DMS53 (cell line): Measurements from ENCODE around the gene KDM6A.
"Not testable (repeated sequence)": the region's sequence is repeated elsewhere in the genome, so short reads cannot be mapped to it uniquely, and the experiment has no call there.

Experiments
- DNase-seq: peaks from one replicate; lab custom pipeline; 2025; lab: John Stamatoyannopoulos, UW

KDM6A gene

DNA sequence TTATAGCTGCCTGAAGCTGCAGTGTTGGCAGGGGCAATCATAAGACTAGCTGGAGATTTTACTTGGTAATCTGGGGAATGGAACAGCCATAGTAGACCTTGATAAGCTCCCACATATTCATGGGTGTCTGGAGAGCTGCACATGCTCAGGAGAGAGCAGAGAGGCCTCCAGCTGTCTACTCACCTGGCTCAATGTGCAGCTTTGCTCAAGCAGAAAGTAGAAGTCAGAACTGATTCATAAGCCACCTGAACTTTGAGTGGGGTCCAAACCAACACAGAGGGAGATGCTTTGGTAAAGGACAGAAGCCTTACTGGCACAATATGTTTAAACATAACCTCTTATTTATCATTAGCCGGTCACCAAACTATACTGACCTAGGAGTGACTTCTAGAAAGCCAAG, 54.4 kb downstream of the KDM6A start:
- no peak for DNase-seq

DNA sequence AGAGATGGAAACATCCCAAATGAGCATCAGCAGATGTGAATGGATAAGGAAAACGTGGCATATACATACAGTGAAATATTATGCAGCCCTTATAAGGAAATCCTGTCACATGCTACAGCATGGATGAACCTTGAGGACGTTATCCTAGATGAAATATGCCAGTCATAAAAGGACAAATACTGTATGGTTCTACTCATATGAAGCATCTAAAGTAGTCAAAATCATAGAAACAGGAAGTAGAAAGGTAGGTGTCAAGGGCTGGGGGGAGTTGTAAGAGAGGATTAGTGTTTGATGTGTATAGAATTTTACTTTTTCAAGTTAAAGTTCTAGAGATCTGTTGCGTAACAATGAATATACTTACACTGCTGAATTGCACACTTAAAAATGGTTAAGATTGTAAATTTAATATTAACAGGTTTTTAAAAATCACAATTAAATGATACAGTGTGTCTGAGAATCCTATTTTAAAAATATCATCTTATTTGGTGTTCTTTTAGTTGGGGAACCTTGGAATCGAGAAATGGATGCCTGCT, 58.5 kb downstream of the KDM6A start:
- DNase-seq: no peak

DNA sequence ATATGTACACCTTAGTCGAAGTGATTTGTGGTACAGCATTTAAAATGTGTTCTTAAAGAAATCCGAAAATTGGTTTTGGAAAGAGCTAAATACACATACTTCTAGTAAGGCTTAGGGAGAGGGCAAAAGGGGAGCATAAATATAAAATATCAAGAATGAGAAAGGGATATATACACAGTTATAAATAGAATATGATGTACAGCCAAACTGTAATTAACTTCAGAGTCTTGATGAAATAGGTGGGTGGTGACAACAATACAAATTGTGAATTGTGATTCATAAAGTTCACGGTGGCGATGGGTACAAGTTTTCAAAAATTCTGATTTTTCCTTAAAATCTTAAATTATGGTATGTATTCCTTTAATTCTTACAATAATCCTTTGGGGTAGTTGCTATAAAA, 62.2 kb downstream of the KDM6A start:
- no peak for DNase-seq

DNA sequence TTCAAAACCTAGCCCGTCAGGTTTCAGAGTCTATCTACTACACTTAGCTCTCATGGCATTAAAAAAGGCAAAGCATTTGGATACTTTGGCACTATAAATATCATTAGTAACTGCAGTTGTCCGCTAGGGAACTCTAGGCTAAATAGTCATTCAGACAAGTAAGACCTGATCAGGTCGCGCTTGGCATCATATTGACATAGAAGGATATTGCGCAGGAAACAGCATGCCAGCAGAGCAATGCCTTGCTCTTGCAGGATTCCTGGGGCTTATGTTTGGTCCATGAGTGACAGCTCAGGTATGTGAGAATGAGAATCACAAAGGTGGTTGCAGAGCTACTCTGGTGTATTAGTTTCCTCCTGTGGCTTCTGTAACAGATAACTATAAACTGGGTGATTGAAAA, 62.7 kb downstream of the KDM6A start:
- no peak for DNase-seq

DNA sequence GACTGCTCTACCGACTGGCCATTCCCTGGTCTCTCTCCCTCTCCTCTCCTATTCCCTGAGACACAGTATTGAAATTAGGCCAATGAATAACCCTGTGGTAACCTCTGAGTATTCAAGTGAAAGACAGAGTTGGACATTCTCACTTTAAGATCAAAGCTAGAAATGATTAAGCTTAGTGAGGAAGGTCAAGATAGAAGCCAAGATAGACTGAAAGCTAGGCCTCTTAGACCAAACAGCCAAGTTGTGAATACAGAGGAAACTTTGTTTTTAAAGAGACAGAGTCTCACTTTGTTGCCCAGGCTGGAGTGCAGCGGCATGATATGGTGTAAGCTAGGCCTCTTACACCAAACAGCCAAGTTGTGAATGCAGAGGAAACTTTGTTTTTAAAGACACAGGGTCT, 64.6 kb downstream of the KDM6A start:
- DNase-seq: no peak

DNA sequence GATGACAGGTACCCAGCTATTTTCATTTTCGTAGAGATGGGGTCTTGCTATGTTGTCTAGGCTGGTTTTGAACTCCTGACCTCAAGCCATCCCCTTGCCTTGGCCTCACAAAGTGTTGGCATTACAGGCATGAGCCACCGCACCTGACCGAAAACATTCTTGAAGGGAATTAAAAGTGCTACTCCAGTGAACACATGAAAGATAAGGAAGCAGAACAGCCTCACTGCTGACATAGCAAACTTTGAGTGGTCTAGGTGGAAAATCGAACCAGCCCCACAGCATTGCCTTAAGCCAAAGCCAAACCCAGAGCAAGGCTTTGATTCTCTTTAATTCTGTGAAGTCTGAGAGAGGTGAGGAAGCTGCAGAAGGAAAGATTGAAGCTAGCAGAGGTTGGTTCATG, 65.1 kb downstream of the KDM6A start:
- DNase-seq: no peak

DNA sequence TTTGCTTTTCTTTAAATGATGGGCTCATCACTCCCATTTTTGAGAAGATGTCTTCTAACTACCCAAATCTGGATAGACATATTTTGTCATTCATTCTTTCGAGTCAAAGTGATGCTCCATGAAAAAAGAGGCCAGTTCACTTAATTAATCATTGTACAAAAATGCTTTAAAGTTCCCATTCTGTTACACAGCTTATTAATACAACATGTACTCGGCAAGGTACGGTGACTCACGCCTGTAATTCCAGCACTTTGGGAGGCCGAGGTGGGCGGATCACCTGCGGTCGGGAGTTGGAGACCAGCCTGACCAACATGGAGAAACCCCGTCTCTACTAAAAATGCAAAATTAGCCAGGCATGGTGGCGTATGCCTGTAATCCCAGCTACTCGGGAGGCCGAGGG, 67.6 kb downstream of the KDM6A start:
- not testable (repeated sequence) for DNase-seq

DNA sequence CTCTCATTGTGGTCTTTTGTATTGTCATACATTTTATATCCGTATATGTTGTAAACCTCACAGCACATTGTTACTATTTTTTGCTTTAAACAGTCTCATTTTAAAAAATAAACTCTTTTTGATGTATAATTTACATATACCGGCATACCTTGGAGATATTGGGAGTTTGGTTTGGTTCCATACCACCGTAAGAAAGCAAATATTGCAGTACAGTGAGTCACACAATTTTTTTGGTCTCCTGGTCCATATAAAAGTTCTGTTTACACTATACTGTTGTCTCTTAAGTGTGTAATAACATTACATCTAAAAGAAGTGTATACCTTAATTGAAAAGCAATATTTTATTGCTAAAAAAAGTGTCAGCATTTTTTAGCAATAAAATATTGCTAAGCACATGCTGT, 70.0 kb downstream of the KDM6A start:
- DNase-seq: no peak

DNA sequence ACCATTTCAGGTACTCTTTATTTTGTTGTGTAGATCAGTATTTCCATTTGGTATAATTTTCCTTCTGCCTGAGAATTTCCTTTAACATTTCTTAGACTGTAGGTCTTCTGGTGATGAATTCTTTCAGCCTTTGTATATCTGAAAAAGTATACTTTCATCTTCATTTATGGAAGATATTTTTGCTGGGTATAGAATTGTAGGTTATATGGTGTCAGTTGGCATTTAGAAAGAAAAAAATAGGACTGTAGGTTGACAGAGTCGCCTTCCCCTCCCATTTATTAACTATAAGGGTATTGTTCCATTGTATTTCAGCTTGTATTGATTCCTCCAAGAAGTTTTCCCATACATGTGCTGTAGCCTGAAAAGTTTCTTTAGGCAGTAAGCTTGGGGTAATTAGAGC, 71.9 kb downstream of the KDM6A start:
- DNase-seq: no peak

DNA sequence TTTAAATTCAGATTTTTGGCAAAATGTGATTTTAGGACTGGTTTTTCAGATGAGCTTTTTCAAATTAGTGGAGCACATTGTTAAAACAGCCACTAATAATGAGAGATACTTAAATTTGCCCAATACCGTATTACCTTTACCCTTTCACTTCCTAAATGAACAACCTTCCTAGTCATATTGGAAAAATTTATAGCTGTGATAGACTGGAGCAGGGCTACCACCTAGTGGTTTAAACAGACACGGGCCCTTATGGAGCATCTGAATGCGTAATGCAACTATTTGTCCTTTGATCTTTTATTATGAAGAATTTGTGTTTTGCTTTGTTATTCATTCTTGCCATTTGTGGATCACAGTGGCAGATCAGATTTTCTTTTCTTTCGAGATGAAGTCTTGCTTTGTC, 72.7 kb downstream of the KDM6A start:
- DNase-seq: peak; percentile 51

DNA sequence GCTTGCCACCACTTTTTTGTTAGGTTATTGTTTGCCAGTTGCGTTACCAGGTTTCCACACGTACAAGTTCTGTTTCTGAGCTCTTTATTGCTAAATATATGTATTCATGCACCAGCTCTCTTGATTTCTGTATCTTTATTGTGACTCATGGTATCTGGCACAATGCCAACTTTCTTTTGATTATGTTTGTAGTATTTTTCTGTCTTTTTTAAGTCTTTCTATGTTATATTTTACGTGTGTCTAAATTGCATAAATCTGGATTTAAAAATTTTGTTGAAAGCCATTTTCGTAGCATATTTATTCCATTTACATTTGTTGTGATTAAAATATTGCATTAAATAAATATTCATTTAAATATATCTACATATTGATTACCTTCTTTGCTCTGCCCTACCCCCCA, 73.8 kb downstream of the KDM6A start:
- DNase-seq: peak; percentile 31

DNA sequence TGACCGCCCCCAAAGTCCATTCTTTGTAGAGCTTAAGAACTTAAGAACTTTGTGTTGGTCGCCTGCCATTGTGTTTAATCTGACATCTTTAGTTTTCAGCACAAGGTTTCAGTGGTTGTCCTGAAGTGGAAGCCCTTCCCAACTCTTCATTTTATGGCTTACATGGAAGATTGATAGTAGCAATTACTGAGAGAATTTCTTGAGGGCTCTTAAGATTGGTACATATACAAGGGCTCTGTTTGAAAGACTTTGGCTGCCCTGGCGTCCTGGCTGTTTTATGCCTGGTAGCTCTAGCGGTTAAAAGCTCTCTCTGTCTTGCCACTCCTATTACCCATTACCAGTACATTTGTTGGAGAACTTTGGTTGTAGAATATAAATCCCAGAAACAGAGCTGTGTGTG, 75.0 kb downstream of the KDM6A start:
- DNase-seq: no peak

DNA sequence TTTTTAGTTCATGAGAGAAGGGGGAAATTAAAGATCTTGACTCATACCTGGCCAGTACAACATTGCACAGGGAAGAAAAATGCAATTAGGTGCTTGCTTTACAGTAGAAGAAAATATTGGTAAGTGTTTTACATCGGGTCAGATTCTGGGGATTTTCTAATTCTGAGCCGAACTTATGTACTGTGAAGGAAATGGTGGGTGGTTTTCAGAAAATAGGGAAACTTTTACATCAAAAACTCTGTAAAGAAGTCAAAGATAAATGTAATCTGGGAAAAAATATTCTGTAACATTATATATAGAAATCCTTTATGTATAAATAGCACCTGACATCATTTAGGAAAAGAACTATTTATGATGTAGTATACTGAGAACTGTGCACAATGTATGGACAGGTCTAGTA, 75.4 kb downstream of the KDM6A start:
- no peak for DNase-seq

DNA sequence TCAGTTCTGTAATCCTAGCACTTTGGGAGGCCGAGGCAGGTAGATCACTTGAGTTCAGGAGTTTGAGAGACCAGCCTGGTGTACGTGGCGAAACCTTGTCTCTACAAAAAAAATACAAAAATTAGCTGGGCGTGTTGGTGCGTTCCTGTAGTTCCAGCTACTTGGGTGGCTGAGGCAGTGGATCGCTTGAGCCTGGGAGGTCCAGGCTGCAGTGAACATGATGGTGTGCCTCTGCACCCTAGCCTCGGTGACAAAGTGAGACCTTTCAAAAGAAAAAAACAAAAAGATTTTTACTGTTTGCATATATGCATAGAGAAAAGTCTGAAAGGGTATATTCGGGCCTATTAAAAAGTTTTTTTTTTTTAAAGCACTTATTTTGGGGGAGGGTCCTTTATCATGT, 76.1 kb downstream of the KDM6A start:
- no peak for DNase-seq

DNA sequence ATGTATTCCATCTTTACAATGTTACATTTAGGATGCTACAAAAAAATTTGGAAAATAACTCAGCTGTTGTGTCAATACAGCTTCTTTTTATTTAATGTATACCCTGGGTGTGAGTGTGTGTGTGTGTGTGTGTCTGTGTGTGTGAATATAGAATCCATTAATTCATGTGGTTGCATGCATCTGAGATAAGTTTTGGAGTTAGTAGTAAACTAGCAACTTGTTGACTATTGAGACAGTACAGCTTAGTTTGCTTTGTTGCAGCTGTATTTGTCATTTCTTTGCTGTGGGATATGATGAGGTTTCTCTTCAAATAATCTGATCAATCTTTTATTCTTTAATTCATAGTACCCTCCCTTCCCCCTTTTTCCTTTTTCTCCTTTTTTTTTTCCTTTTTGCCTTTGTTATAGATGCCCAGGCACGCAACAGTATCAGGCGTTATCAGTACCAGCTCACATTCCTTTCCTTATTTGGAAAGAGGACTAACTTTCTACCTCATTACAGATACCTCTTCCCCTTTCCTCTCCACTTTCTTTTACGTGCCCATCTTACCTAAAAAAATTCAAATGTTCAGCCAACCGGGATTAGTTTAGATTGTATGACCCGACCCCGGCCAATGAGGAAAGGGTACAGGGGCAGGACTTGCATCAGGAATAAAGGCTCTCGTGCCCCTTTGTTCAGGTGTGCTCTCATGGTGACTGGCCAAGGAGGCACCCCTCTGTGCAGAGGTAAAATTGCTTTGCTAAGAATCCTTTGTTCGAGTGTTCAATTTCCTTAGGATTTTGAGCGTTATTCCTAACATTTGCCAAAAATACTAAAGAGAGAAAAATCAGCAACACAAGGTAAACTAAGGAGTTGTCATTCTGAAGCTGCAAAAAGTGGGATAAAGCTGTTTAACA, 77.7 kb downstream of the KDM6A start:
- not testable (repeated sequence) for DNase-seq

DNA sequence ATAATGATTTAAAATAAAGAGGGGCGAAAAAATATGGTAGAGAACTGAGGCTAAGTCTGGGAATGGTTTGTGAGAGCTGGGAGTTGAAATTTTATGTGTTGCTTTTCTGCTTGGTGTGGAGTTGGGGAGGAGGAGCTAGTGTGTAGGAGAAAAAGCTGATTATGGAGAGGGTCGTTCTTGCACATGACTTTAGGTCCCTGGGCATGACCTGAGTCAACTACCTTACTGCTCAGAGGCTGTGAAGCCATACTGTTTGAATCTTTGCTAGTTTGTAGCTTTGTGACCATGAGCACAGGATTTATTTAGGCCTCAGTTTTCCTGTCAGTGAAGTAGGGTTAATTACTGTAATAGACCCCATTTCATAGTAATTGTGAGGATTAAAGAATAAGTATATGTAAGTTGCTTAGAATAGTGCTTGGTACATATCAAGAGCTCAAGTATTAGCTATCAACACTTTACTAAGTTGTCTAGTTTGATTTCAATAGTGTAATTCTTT, 78.6 kb downstream of the KDM6A start:
- DNase-seq: no peak

DNA sequence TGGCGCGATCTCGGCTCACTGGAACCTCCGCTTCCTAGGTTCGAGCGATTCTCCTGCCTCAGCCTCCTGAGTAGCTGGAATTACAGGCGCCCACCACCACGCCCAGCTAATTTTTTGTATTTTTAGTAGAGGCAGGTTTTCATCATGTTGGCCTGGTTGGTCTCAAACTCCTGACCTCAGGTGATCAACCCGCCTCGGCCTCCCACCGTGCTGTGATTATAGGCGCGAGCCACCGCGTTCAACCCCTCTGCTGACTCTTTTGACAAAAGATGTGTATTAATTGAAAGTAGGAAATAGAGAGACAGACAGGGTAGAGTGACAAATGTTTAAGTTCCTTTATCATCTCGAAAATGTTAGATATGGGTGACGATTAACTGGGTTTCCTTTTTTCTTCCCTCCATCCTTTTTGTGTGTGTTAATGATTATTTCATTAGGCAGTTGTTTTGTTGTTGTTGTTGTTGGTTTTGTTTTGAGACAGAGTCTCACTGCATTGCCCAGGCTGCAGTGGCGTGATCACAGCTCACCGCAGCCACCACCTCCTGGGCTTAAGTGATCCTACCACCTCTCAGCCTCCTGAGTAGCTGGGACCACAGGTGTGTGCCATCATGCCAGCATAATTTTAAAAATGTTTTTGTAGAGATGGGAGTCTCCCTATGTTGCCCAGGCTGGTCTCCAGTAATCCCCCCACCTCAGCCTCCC, 79.5 kb downstream of the KDM6A start:
- DNase-seq: no peak

DNA sequence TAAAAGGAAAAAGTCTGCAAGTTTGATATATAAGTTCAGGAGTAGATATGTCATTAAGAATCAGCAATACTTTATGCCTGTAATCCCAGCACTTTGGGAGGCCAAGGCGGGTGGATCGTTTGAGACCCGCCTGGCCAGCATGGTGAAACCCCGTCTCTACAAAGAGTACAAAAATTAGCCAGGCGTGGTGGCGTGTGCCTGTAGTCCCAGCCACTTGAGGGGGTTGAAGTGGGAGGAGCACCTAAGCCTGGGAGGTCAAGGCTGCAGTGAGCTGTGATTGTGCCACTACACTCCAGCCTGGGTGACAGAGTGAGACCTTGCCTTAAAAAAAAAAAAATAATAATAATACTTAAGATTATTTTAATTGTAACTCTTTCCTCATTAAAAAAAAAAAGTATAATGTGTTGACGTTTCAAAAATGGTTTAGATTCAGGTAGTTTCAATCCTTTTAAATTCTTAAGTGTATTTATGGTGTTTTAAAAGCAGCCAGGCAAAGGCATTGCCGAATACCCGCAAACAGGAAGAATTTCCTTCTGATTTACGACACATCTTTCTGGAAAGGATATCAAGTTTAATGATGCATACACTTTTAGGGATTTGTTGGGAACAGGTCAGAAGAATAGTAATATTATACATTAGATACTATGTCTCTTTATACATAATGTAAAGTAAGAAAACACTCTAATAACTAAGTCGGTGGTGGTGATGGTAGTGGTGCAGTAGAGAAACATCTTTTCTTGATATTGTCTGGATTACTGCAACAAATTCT, 80.9 kb downstream of the KDM6A start:
- no peak for DNase-seq

DNA sequence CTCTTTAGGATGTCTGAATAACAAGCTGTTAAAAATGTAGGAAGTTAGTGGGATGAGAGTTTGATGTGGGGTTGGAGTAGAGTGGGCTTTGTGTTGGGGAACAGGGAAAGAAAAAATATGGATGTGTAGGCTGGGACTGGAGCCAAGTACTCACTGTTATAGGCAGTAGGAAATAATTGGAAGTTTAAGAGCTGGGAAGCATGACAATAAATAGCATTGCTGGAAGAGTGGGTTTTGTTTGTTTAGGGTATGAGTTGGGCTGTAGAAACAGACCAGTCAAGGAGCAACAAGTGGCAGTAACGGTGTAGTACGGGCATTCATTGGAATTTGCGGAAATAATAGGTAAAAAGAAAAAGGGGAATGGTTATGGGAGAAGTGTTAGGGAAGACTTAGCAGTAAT, 81.6 kb downstream of the KDM6A start:
- no peak for DNase-seq

DNA sequence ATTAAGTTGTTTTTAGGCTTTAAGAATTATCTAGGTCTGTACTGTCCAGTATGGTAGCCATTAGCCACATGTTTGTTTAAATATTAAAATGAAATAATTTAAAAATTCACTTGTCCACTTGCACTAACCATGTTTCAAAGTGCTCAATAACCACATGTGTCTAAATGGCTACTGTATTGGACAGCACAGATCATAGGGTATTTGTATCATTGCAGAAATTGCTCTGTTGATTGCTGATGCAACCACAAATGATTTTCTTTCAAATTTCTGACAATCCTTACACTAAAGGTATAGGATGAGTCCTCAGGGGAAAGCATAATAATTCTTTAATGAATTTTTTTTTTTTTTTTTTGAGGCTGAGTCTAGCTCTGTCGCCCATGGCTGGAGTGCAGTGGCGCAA, 84.9 kb downstream of the KDM6A start:
- DNase-seq: no peak

DNA sequence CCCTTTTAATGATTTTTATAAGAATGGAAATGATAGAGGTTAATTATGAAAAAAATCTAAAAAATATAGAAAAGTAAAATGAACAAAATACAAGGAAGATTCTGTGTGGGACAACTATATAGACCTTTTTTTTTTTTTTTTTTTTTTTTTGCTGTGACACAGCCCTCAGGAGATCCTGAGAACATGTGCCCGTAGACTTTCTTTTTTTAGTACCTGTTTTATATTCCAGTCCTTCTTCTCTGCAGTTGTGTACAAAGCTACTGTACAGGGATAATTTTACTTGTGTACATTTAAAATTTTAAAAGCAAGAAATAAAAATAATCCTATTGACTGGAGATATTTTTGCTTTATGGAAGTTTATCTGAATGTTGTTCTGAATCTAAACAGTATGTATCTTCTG, 85.5 kb downstream of the KDM6A start:
- DNase-seq: no peak

DNA sequence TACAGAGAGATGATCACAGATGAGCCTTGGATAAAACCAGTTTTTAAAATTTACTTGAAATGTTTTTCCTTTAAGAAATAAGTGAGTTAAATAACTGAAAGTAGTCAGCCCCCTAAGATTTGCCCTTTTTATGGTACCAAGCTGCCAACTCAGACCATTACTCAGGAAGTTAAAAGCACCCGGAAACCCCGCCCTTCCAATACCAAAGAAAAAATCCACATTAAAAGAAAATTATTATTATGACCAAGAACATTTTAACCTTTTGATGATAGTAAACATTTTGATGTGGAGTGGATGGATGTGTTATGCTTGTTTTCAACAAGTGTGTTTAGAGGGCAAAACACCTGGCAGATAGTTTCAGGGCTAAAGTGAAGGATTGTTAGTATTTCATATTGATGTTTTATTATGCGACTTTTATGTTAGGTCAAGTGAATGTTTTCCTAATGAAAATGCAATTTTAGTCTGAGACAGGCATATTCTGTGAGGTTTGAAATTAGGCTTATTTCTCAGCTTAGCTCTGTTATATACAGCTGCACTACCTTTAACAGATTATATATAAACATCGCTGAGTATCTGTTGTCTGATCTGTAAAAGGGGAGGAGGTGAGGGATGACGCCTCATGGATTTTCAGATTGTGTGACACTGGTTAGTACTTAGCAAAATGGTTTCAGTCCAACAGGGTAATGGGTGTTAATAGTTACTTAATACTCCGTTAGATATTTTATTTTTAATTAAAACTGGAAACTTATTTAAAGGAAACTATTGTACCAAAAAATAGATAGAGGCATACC, 89.0 kb downstream of the KDM6A start:
- DNase-seq: no peak
